GM13977 (cell line): ENCODE data around the gene ARAP2.

ENCODE experiments used
- DNase-seq: peaks from one replicate; pipeline ENCODE4 v3.0.0; 2012; ENCODE audit warnings: low spot score
- CTCF ChIP-seq: IDR thresholded peaks from 2 replicates; pipeline ENCODE4 v1.5.1; 2012; ENCODE audit warnings: mild to moderate bottlenecking, control low read depth; ENCODE audit not compliant: insufficient read depth; ENCODE audit errors: extremely low read depth, missing control alignments
- in situ Hi-C: fragments of 300-500 bp; cut with MboI; formaldehyde crosslinking; loops from one replicate; pipeline ENCODE4 v1.12.0; 2022; ENCODE audit warnings: low sequenced_read_pairs, low pct_unique_long_range_greater_than_20kb, mixed read lengths, inconsistent platforms; ENCODE audit not compliant: unreplicated experiment

Gene ARAP2

GRCh38 chr4:36064117-36064516 is 180.2 kb downstream of the ARAP2 start:
- DNase-seq: no peak
- TF ChIP-seq CTCF: no peak

GRCh38 chr4:36056136-36056535 is 188.2 kb downstream of the ARAP2 start:
- in situ Hi-C loops: no loop called here
- no peak for DNase-seq

More at GRCh38 chr4:36064117-36064516, 180.2 kb downstream of the ARAP2 start:
- in situ Hi-C loops: no loop called here

GRCh38 chr4:36054694-36055422 is 189.5 kb downstream of the ARAP2 start:
- no peak for TF ChIP-seq CTCF
- in situ Hi-C loops: no loop called here
- DNase-seq: no peak

More at GRCh38 chr4:36056136-36056535, 188.2 kb downstream of the ARAP2 start:
- no peak for TF ChIP-seq CTCF

- DNase-seq: no peak
- no peak for TF ChIP-seq CTCF
- in situ Hi-C loops: no loop called here
Observed at GRCh38 chr4:36053930-36054329, 190.4 kb downstream of the ARAP2 start.

GRCh38 chr4:36051634-36052033 is 192.7 kb downstream of the ARAP2 start:
- no peak for TF ChIP-seq CTCF
- in situ Hi-C loops: no loop called here
- DNase-seq: no peak

- no peak for DNase-seq
- in situ Hi-C loops: no loop called here
- no peak for TF ChIP-seq CTCF
Observed at GRCh38 chr4:36046026-36046425, 198.3 kb downstream of the ARAP2 start.
